Activated CD8-positive, alpha-beta T cell treated with anti-CD3 and anti-CD28 coated beads for 36 hours (primary cell): Measurements from ENCODE around the gene ARHGEF18. TPM values are rescaled to one million over a fixed set of nuclear protein-coding genes. Genes with fewer than 3 reads are reported as not detected.

Source experiments
- ATAC-seq: fragments of 200-7000 bp; cut with Tn5 transposase; one replicate; pipeline ENCODE4 v1.10.0; 2021; ENCODE audit warnings: mild to moderate bottlenecking, moderate library complexity
- CTCF ChIA-PET: fragments of 350-600 bp; sonication (Branson Sonifier 250); formaldehyde crosslinking; loops from one replicate; lab custom pipeline; 2021; ENCODE audit warnings: antibody characterized with exemption; lab: Charles Lee
- POLR2A ChIA-PET: fragments of 350-600 bp; sonication (Branson Sonifier 250); formaldehyde crosslinking; loops from one replicate; lab custom pipeline; 2021; ENCODE audit warnings: antibody characterized with exemption; lab: Charles Lee
- DNase-seq: peaks from one replicate; pipeline ENCODE4 v3.0.0-alpha.2; 2020
- H3K27ac Mint-ChIP-seq: one replicate; pipeline ENCODE4 v1.8.0; 2021; ENCODE audit warnings: mild to moderate bottlenecking, mixed read lengths
- H3K27me3 Mint-ChIP-seq: one replicate; pipeline ENCODE4 v1.8.0; 2021; ENCODE audit warnings: mixed read lengths
- H3K36me3 Mint-ChIP-seq: one replicate; pipeline ENCODE4 v1.8.0; 2021; ENCODE audit warnings: low read depth, mixed read lengths
- H3K4me1 Mint-ChIP-seq: one replicate; pipeline ENCODE4 v1.8.0; 2021; ENCODE audit warnings: low read depth, mixed read lengths
- H3K4me3 Mint-ChIP-seq: one replicate; pipeline ENCODE4 v1.8.0; 2021; ENCODE audit warnings: mild to moderate bottlenecking, moderate library complexity, mixed read lengths
- H3K9me3 Mint-ChIP-seq: one replicate; pipeline ENCODE4 v1.8.0; 2021; ENCODE audit warnings: mixed read lengths
- CTCF ChIP-seq: fragments of 200-600 bp; IDR thresholded peaks from one replicate; pipeline ENCODE4 v1.8.0; 2022; ENCODE audit warnings: antibody characterized with exemption, mild to moderate bottlenecking
- intact Hi-C: fragments of 100-400 bp; cut with micrococcal nuclease; formaldehyde crosslinking; loops from one replicate; pipeline ENCODE4 v1.10.0; 2022
- total RNA-seq, 2 experiments: library from RNA; stranded (reverse); gene quantifications; one replicate each; pipeline ENCODE4 v1.2.3, GENCODE V29; 2021

Gene ARHGEF18
- total RNA-seq, 2 experiments from 2014 or later: 25.9 to 36.4 TPM

- Mint-ChIP-seq H3K4me1 (peaks cover 6% of the 10 kb centered on the region), H3K27ac (no peak overlapping the region), H3K4me3 (no peak overlapping the region), H3K36me3 (peaks cover 14% of the 10 kb centered on the region), H3K9me3 (no peaks in the 10 kb centered on the region), H3K27me3 (no peaks in the 10 kb centered on the region)
- CTCF ChIA-PET: interaction anchor here (0.7 to 2.5 kb wide), 2 partner anchors 9 to 17 kb away, joined by 3 to 14 read pairs; no protein-coding TSS in a partner anchor
- intact Hi-C loops: no loop called here
- ATAC-seq (no peak), DNase-seq (no peak)
- POLR2A ChIA-PET: no interaction called here
- no peak for TF ChIP-seq CTCF
Measured at GRCh38 chr19:7371001-7371400, 22.3 kb downstream of the ARHGEF18 start.

- no peak overlapping the region for H3K4me3 Mint-ChIP-seq
- DNase-seq: no peak
- ChIA-PET CTCF (interaction anchor here (0.9 to 2.5 kb wide), 2 partner anchors 18 to 31 kb away, joined by 3 to 14 read pairs; no protein-coding TSS in a partner anchor), POLR2A (no interaction called here)
- TF ChIP-seq CTCF: no peak
- peaks cover 9% of the 10 kb centered on the region for H3K36me3 Mint-ChIP-seq
- no peaks in the 10 kb centered on the region for H3K27me3 Mint-ChIP-seq
- no peak for ATAC-seq
- intact Hi-C loops: no loop called here
- no peaks in the 10 kb centered on the region for H3K9me3 Mint-ChIP-seq
- peaks cover 2% of the 10 kb centered on the region for H3K4me1 Mint-ChIP-seq
- H3K27ac Mint-ChIP-seq: no peak overlapping the region
Measured at GRCh38 chr19:7372810-7373209, 24.1 kb downstream of the ARHGEF18 start.

GRCh38 chr19:7373862-7374261 is 25.1 kb downstream of the ARHGEF18 start:
- ChIA-PET POLR2A (no interaction called here), CTCF (no interaction called here)
- Mint-ChIP-seq H3K9me3 (no peaks in the 10 kb centered on the region), H3K4me1 (no peaks in the 10 kb centered on the region), H3K27me3 (no peaks in the 10 kb centered on the region), H3K27ac (no peak overlapping the region), H3K4me3 (no peak overlapping the region), H3K36me3 (peaks cover 9% of the 10 kb centered on the region)
- ATAC-seq: peak; percentile 67
- DNase-seq: peak; percentile 52
- intact Hi-C loops: no loop called here
- TF ChIP-seq CTCF: no peak

GRCh38 chr19:7376151-7376852 is 27.6 kb downstream of the ARHGEF18 start:
- H3K36me3 Mint-ChIP-seq: peaks cover 6% of the 10 kb centered on the region
- ChIA-PET POLR2A (interaction anchor here (0.9 to 1.5 kb wide), 4 partner anchors 8 to 19 kb away, joined by 3 to 5 read pairs (median 3); no protein-coding TSS in a partner anchor), CTCF (interaction anchor here (1.1 to 1.6 kb wide), 4 partner anchors 9 to 228 kb away, joined by 3 to 7 read pairs (median 4); no protein-coding TSS in a partner anchor)
- no peak overlapping the region for H3K4me3 Mint-ChIP-seq
- ATAC-seq (no peak), DNase-seq (no peak)
- TF ChIP-seq CTCF: no peak
- no peaks in the 10 kb centered on the region for H3K27me3 Mint-ChIP-seq
- intact Hi-C loops: no loop called here
- peak overlapping the region; percentile 30 for H3K27ac Mint-ChIP-seq
- no peaks in the 10 kb centered on the region for H3K9me3 Mint-ChIP-seq
- no peaks in the 10 kb centered on the region for H3K4me1 Mint-ChIP-seq

- intact Hi-C loops: no loop called here
- H3K4me1 Mint-ChIP-seq: no peaks in the 10 kb centered on the region
- CTCF ChIA-PET: interaction anchor here (1.4 to 1.6 kb wide), 2 partner anchors 10 to 21 kb away, joined by 4 to 7 read pairs; no protein-coding TSS in a partner anchor
- no peak overlapping the region for H3K27ac Mint-ChIP-seq
- H3K9me3 Mint-ChIP-seq: no peaks in the 10 kb centered on the region
- POLR2A ChIA-PET: interaction anchor here (1.1 to 1.5 kb wide), 2 partner anchors 16 to 18 kb away, joined by 3 to 5 read pairs; no protein-coding TSS in a partner anchor
- DNase-seq (no peak), ATAC-seq (no peak)
- peaks cover 3% of the 10 kb centered on the region for H3K36me3 Mint-ChIP-seq
- TF ChIP-seq CTCF: no peak
- H3K27me3 Mint-ChIP-seq: no peaks in the 10 kb centered on the region
- no peak overlapping the region for H3K4me3 Mint-ChIP-seq
Measured at GRCh38 chr19:7377196-7377595, 28.5 kb downstream of the ARHGEF18 start.
